HG03025 (cell line): Measurements from ENCODE around the gene PCED1B.
"Not testable (repeated sequence)": the region's sequence is repeated elsewhere in the genome, so short reads cannot be mapped to it uniquely, and the experiment has no call there.

Source experiments
- ATAC-seq: cut with Tn5 transposase; IDR thresholded peaks from one replicate; pipeline ENCODE4 v1.9.1; 2021; ENCODE audit warnings: mild to moderate bottlenecking, moderate library complexity; ENCODE audit not compliant: unreplicated experiment, low FRiP score

The PCED1B gene

GRCh38 chr12:47112679-47113078 is 33.3 kb downstream of the PCED1B start:
- ATAC-seq = no peak

DNA sequence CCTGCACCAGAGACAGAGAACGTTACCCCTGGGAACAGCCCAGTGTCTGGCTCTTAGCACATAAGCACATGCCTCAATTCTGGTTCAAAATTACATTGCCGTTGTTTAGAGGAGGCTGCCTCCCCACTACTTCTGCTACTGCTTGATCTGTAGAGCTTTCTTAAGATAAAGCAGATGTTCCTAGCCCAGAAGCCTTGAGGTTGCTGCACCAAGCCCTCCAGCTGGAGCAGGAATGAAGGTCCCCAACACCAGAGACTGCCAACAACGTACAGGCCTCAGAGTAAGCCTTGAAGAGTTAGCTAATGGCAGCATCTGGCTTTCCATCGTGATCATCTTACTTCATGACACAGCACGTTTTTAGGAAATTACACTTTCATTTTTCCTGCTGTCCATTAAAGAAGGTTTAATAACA is 35.1 kb downstream of the PCED1B start:
- ATAC-seq = no peak

DNA sequence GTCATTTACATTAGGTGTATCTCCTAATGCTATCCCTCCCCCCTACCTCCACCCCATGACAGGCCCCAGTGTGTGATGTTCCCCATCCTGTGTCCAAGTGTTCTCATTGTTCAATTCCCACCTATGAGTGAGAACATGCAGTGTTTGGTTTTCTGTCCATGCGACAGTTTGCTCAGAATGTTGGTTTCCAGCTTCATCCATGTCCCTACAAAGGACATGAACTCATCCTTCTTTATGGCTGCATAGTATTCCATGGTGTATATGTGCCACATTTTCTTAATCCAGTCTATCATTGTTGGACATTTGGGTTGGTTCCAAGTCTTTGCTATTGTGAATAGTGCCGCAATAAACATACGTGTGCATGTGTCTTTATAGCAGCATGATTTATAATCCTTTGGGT is 37.9 kb downstream of the PCED1B start:
- not testable (repeated sequence) for ATAC-seq

DNA sequence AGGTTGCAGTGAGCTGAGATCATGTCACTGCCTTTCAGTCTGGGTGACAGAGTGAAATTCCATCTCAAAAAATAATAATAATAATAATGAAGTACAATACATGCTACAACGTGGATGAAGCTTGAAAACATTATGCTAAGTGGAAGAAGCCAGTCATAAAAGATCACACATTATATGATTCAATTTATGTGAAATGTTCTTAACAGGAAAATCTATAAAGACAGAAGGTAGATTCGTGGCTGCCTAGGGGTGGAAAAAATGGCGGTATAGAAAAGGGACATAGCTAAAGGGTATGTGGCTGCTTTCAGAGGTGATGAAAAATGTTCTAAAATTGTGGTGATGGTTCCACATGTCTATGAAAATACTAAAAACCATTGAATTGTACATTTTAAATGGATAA is 41.3 kb downstream of the PCED1B start:
- ATAC-seq = no peak

GRCh38 chr12:47121146-47121545 is 41.7 kb downstream of the PCED1B start:
- no peak for ATAC-seq

GRCh38 chr12:47122602-47123001 is 43.2 kb downstream of the PCED1B start:
- ATAC-seq = no peak

DNA sequence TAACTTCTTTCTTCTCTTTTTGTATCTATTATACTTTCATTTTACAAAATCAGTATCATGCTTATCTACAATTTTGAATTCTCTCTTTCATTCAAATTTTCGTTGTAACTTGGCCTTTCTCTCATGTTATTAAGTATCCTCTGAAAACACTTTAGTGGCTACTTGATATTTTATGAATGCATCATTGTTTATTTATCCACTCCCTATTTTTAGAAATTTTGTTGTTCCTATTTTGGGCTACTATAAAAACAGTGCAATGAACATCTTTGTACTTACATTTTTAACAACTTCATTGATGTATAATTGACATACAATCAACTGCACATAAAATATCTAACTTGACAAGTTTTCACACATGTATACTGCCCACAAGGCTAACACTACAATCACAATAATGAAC is 44.3 kb downstream of the PCED1B start:
- ATAC-seq = no peak

DNA sequence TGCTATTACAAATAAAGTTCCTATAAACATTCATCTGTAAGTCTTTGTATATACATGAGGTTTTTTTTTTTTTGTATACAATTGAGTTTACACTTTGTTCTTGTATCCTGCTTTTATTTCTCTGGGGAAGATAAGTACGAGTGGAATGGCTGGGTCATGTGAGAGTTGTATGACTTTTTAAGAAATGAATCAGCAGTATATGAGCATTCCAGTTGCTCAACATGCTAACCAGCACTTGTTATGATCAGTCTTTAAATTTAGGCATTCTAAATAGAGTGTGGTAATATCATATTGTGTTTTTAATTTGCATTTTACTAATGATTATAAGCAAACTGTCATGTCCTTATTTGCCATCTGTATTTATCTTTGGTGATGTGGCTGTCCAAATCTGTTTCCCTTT is 45.0 kb downstream of the PCED1B start:
- ATAC-seq = no peak

DNA sequence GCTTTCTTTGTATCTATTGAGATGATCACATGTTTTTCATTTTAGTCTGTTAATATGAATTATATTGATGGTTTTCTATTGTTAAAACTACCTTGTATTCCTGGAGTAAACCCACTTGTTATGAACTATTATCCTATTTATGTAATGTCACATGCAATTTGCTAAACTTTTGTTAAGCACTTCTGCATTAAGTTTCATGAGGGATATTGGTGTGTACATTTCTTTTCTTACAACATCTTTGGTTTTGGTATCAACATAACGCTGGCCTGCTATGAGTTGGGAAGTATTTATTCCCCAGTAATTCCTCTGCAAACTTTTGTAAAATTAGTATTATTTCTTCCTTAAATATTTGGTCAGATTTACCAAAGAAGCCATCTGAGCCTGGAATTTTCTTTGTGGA is 46.8 kb downstream of the PCED1B start:
- no peak for ATAC-seq

- no peak for ATAC-seq
These were observed 51.6 kb downstream of the PCED1B start for GRCh38 chr12:47131011-47131410.

GRCh38 chr12:47134005-47134404 is 54.6 kb downstream of the PCED1B start:
- ATAC-seq = no peak

DNA sequence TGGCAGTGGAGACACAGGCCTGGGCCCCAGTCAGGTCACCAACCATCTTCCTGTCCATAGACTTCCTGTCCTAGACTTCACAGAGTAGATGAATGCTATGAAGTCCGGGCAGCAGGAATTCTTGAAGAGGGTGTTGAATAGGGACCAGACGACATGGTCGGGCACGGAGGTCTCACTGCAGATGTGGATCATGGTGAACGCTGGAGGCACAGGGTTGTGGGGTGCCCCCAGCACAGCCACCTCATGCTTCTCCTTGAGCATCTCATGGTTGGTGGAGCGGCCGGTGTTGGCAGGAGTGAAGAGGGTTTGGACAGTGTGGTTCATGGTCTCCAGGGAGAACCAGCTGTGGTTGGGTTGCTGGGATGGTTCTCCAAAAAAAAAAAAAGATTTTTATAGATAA is 56.2 kb downstream of the PCED1B start:
- no peak for ATAC-seq

GRCh38 chr12:47139000-47139681 is 59.7 kb downstream of the PCED1B start:
- no peak for ATAC-seq

- no peak for ATAC-seq
These were observed 62.0 kb downstream of the PCED1B start for GRCh38 chr12:47141459-47141858.

DNA sequence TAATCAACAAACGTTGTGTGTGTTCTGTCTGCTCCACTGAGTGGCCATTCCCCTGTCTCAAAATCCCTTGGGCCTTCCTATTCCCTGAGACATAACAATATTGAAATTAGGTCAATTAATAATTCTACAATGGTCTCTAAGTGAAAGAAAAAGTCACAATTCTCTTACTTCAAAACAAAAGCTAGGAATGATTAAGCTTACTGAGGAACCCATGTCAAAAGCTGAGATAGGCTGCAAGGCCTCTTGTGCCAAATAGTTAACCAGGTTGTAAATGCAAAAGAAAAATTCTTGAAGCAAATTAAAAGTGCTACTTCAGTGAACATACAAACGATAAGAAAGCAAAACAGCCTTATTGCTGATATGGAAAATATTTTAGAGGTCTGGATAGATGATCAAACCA is 65.3 kb downstream of the PCED1B start:
- ATAC-seq = no peak

GRCh38 chr12:47145188-47145587 is 65.8 kb downstream of the PCED1B start:
- no peak for ATAC-seq

DNA sequence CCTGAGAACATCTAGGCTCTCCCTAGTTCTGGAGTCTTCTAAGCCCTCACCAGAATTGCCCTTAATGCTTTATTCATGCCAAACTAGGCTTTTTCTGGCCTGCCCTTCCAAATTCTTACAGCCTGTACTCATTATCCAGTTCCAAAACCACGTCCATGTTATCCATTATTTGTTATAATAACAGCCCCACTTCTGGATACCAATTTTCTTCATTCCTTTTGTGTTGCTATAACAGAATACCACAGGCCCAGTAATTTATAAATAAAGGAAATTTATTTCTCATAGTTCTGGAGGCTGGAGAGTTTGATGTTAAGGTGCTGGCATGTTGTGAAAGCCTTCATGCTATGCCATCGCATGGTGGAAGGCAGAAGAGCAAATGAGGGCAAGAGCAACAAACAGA is 68.3 kb downstream of the PCED1B start:
- no peak for ATAC-seq

- ATAC-seq = no peak
These were observed 69.7 kb downstream of the PCED1B start for GRCh38 chr12:47149146-47149545.

GRCh38 chr12:47152095-47152494 is 72.7 kb downstream of the PCED1B start:
- ATAC-seq = no peak

- no peak for ATAC-seq
These were observed 76.2 kb downstream of the PCED1B start for GRCh38 chr12:47155457-47156166.

- no peak for ATAC-seq
These were observed 76.8 kb downstream of the PCED1B start for GRCh38 chr12:47156167-47156736.

GRCh38 chr12:47158792-47159191 is 79.4 kb downstream of the PCED1B start:
- ATAC-seq = no peak
